ENCODE results near the gene CIZ1.
A peak's percentile ranks its signal among the peaks of the same experiment; 100 is the strongest.

Gene CIZ1

DNA sequence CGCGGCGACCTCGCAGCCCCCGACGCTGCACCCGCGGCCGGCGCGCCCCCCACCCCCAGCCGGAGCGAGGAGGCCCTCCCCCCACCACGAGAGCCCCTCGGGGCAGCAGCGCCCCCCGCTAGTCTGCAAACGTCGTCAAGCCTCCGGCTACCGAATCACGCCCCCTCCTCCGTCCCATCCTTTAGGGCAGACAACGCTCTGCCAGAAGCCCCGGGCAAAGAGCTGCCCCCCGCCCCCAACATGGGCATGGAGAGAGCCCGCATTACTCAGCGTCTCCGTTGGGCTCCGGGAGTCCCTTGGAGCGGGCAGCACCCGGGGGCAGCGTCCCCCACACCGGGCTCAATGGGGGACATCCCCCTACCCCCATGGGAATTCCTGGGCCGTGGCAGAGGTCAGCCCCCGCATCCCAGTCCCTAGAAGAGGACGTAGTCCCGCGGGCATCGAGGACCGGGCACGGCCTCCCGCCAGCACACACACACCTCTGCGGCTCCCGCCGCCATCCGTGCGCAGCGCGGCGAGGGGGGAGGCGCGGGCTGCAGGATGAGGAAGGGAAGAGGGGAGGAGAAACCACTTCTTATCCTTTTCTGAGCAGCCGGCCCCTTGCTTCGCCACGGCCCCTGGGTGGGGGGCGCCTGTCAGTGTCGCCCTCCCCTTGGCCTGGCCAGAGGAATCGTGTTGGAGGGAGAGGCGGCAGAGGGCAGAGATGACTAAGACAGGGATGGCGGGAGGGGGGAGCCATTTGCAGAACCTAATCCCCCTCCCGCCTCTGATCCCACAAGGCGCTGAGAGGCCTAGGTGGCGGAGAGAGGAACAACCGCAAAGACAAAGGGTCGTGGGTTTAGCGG is 12.6 kb upstream of the CIZ1 start:
- TF ChIP-seq MYC (IDR thresholded peaks at IDR 0.05; ENCODE audit: low read depth, low read length) = no peak
- no peak for TF ChIP-seq POLR2A (IDR thresholded peaks at IDR 0.05; ENCODE audit: extremely low read depth, insufficient read length)
- TF ChIP-seq, protein P1, sequence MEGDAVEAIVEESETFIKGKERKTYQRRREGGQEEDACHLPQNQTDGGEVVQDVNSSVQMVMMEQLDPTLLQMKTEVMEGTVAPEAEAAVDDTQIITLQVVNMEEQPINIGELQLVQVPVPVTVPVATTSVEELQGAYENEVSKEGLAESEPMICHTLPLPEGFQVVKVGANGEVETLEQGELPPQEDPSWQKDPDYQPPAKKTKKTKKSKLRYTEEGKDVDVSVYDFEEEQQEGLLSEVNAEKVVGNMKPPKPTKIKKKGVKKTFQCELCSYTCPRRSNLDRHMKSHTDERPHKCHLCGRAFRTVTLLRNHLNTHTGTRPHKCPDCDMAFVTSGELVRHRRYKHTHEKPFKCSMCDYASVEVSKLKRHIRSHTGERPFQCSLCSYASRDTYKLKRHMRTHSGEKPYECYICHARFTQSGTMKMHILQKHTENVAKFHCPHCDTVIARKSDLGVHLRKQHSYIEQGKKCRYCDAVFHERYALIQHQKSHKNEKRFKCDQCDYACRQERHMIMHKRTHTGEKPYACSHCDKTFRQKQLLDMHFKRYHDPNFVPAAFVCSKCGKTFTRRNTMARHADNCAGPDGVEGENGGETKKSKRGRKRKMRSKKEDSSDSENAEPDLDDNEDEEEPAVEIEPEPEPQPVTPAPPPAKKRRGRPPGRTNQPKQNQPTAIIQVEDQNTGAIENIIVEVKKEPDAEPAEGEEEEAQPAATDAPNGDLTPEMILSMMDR (IDR thresholded peaks at IDR 0.05; ENCODE audit: low read depth, low read length) = no peak
- TF ChIP-seq, protein P2, sequence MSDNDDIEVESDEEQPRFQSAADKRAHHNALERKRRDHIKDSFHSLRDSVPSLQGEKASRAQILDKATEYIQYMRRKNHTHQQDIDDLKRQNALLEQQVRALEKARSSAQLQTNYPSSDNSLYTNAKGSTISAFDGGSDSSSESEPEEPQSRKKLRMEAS (IDR thresholded peaks at IDR 0.05; ENCODE audit: low read depth, low read length) = no peak

DNA sequence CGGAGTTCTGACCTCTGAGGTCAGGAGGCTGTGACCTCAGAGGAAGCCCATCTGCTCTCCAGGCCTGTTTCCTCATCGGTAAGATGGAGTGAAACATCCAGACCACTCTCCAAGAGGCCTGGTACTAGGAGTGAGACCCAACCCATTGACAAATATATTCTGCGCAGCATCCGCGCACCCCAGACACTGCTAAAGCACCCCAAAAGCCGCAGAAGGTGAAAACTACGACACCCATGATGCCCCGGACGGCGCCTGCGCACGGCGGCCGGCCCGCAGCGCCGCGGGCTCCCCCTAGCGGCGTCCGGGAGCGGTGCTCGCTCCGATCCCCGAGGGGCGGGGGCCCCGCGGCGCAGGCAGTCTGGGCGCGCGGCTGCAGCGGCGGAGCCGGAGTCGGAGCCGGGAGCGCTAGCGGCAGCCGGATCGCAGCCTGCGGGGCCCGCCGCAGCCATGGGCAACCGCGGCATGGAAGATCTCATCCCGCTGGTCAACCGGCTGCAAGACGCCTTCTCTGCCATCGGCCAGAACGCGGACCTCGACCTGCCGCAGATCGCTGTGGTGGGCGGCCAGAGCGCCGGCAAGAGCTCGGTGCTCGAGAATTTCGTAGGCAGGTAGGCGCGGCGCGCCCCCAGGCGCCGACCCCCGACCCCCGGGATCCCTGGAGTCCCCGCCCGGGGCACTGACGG is 11.8 kb upstream of the CIZ1 start, which contains the start of gene DNM1:
Gene DNM1 (plus strand): TSS at position 356 of the 683 bp plus-strand sequence. CDS start 92 bp downstream, at position 448.
- TF ChIP-seq, protein P1 (IDR thresholded peaks at IDR 0.05; ENCODE audit: low read depth, low read length) = peak; percentile 41
- no peak; the same call in 1 of the 2 replicates for TF ChIP-seq MYC (IDR thresholded peaks at IDR 0.05; ENCODE audit: low read depth, low read length)
- peak; percentile 47 for TF ChIP-seq POLR2A (IDR thresholded peaks at IDR 0.05; ENCODE audit: extremely low read depth, insufficient read length)
- peak within 1 kb of the TSS; percentile 49 for H3K4me3 ChIP-seq (ENCODE audit: low read depth, low read length)
- peak; percentile 76 for DNase-seq (ENCODE audit: low read depth)

More for the DNA sequence above, 12.6 kb upstream of the CIZ1 start:
- DNase-seq (ENCODE audit: low read depth) = peak; percentile 83
- H3K4me3 ChIP-seq (ENCODE audit: low read depth, low read length) = peak overlapping the region; percentile 28

DNA sequence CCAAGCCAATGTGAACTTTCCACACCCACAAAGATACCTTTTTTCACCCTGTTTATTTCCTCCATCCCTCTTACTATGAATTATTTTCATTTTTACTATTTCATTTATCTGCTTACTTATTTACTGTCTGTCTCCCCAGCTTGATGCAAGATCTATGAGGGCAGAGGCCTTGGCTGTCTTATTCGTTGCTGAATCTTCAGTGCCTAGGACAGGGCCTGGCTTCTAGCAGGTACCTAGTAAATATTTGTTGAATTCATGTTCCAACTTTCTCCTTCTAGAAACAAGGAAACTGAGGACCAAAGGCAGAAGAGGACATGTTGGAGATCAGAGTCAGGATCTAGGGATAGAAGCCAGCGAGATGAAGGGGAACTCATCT is 11.3 kb upstream of the CIZ1 start:
- H3K4me3 ChIP-seq (ENCODE audit: low read depth, low read length) = no peak overlapping the region
- TF ChIP-seq MYC (IDR thresholded peaks at IDR 0.05; ENCODE audit: low read depth, low read length) (no peak), POLR2A (IDR thresholded peaks at IDR 0.05; ENCODE audit: extremely low read depth, insufficient read length) (no peak)
- TF ChIP-seq, protein P1 (IDR thresholded peaks at IDR 0.05; ENCODE audit: low read depth, low read length) = no peak
- TF ChIP-seq, protein P2 (IDR thresholded peaks at IDR 0.05; ENCODE audit: low read depth, low read length) = no peak

DNA sequence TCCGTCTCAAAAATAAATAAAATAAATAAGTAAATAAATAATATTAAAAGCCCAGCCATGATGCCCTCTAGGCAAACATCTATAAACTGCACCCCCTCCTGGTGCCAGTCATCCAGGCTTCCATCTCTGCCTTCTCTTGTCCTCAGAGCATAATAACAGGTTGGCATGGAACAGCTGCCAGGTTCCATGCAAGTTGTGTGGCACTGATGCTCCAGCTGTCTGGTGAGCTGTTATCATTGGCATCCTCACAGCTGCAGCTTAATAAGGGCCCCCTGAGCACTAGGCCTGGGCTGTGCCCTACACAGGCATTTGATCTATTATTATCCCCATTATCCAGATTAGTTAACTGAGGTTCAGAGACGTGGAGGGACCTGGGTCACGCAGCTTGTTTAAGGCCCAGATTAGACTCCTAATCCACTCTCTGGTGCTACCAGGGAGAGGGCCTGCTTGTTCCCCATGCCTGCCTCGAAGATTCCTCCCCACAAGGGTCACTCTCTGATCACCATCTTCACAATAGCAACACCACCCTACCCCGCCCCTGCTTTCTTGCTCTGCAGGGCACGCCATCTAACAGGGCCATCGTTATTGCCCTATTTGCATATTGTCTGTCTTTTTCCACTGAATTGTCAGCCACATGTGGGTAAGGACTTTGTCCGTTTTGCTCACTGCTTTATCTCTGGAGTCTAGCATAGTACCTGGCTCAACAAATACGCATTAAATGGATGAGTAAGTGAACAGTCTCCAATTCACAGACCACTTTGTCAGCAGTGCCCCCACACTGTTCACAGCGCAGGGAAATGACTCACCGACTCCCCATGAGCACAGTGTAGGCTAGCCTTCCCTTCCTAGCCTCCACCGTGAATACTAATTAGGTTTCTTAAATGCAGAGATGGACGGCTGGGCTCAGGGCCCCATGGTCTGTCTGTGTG is 10.3 kb upstream of the CIZ1 start:
- no peak for DNase-seq (ENCODE audit: low read depth)
- TF ChIP-seq MYC (IDR thresholded peaks at IDR 0.05; ENCODE audit: low read depth, low read length) (no peak), POLR2A (IDR thresholded peaks at IDR 0.05; ENCODE audit: extremely low read depth, insufficient read length) (no peak)
- TF ChIP-seq, protein P1 (IDR thresholded peaks at IDR 0.05; ENCODE audit: low read depth, low read length) = no peak
- TF ChIP-seq, protein P2 (IDR thresholded peaks at IDR 0.05; ENCODE audit: low read depth, low read length) = no peak
- H3K4me3 ChIP-seq (ENCODE audit: low read depth, low read length) = no peak overlapping the region

More for the DNA sequence above, 11.3 kb upstream of the CIZ1 start:
- DNase-seq (ENCODE audit: low read depth) = no peak

DNA sequence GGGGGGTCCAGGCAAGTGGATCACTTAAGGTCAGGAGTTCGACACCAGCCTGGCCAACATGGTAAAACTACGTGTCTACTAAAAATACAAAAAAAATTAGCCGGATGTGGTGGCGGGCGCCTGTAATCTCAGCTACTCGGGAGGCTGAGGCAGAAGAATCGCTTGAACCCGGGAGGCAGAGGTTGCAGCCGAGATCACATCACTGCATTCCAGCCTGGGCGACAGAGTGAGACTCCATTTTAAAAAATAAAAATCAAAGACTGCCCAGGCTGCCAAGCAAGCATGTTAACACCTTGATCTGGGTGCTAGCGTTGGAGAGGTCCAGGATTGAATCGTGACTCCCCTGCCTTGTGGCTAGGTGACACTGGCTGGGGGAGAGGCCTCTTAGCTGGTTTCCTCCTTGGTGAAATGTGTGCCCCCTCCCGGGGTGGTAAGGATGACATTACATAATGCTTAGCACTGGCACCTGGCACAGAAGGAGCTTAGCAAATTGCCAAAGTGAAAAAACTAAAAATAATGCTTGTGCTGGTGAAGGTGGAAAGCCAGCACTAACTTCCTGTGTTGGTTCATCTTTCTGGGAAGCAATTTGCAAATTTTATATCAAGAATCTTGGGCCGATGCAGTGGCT is 2.2 kb upstream of the CIZ1 start:
- no peak overlapping the region for H3K4me3 ChIP-seq (ENCODE audit: low read depth, low read length)
- DNase-seq (ENCODE audit: low read depth) = no peak
- TF ChIP-seq, protein P2 (IDR thresholded peaks at IDR 0.05; ENCODE audit: low read depth, low read length) = no peak
- TF ChIP-seq MYC (IDR thresholded peaks at IDR 0.05; ENCODE audit: low read depth, low read length) (no peak), POLR2A (IDR thresholded peaks at IDR 0.05; ENCODE audit: extremely low read depth, insufficient read length) (no peak)
- TF ChIP-seq, protein P1 (IDR thresholded peaks at IDR 0.05; ENCODE audit: low read depth, low read length) = no peak

Data from NB4 (cell line).